Measurements from ENCODE around the gene CCKAR.

GRCh38 chr4:26531491-26532116, 41.3 kb upstream of the CCKAR start:
- no peak for TF ChIP-seq POLR2A (IDR thresholded peaks at IDR 0.05)
- TF ChIP-seq CTCF (IDR thresholded peaks at IDR 0.05), result no peak

All from heart left ventricle (tissue), 13 donors.